ENCODE measurements around the gene SLCO1B3.

The SLCO1B3 gene

GRCh38 chr12:20885552-20885951 is 75.0 kb downstream of the SLCO1B3 start:
- DNase-seq = no peak

- no peak for DNase-seq
Observed at GRCh38 chr12:20917269-20917668, 106.8 kb downstream of the SLCO1B3 start.

- no peak for DNase-seq
Observed at GRCh38 chr12:20917819-20918218, 107.3 kb downstream of the SLCO1B3 start.

- DNase-seq = no peak
Observed at GRCh38 chr12:20931894-20932293, 121.4 kb downstream of the SLCO1B3 start.

- no peak for DNase-seq
Observed at GRCh38 chr12:20946732-20947131, 136.2 kb downstream of the SLCO1B3 start.

GRCh38 chr12:20950248-20950647 is 139.7 kb downstream of the SLCO1B3 start:
- no peak for DNase-seq

- DNase-seq = no peak
Observed at GRCh38 chr12:20963303-20963702, 152.8 kb downstream of the SLCO1B3 start.

- DNase-seq = no peak
Observed at GRCh38 chr12:20963762-20964161, 153.3 kb downstream of the SLCO1B3 start.
